H9 (cell line): ENCODE results near the gene PLXNB2. TPM values are rescaled to one million over a fixed set of nuclear protein-coding genes. Genes with fewer than 3 reads are reported as not detected.

ENCODE experiments used
- DNase-seq: peaks from one replicate; pipeline ENCODE4 v3.0.0-alpha.2; 2017
- H2AFZ ChIP-seq: one replicate; pipeline ENCODE4 v1.6.1; 2013; ENCODE audit warnings: mild to moderate bottlenecking, low read length, control low read depth, moderate library complexity
- H2AK5ac ChIP-seq: 2 replicates; pipeline ENCODE4 v1.6.1; 2013; ENCODE audit warnings: low read length, control low read depth, mixed read lengths; ENCODE audit not compliant: insufficient read length
- H2BK120ac ChIP-seq: one replicate; pipeline ENCODE4 v1.6.1; 2013; ENCODE audit warnings: low read depth, mild to moderate bottlenecking, low read length, control low read depth, inconsistent platforms; ENCODE audit not compliant: poor library complexity, severe bottlenecking
- H2BK12ac ChIP-seq: 2 replicates; pipeline ENCODE4 v1.6.1; 2013; ENCODE audit warnings: low read length, control low read depth, mixed read lengths, low read depth; ENCODE audit not compliant: insufficient read length
- H2BK15ac ChIP-seq: 2 replicates; pipeline ENCODE4 v1.6.1; 2013; ENCODE audit warnings: low read depth, low read length, control low read depth
- H2BK20ac ChIP-seq: one replicate; pipeline ENCODE4 v1.6.1; 2013; ENCODE audit warnings: low read depth, mild to moderate bottlenecking, low read length, control low read depth, inconsistent platforms; ENCODE audit not compliant: poor library complexity, severe bottlenecking
- H2BK5ac ChIP-seq: 2 replicates; pipeline ENCODE4 v1.6.1; 2013; ENCODE audit warnings: low read length, control low read depth, mixed read lengths; ENCODE audit not compliant: insufficient read length
- H3K14ac ChIP-seq: 2 replicates; pipeline ENCODE4 v1.6.1; 2013; ENCODE audit warnings: low read length, control low read depth; ENCODE audit not compliant: insufficient read depth
- H3K18ac ChIP-seq: 2 replicates; pipeline ENCODE4 v1.6.1; 2013; ENCODE audit warnings: low read depth, mild to moderate bottlenecking, mixed read lengths, low read length, control low read depth; ENCODE audit not compliant: insufficient read length
- H3K23ac ChIP-seq: 2 replicates; pipeline ENCODE4 v1.6.1; 2013; ENCODE audit warnings: low read length, control low read depth, mixed read lengths, low read depth; ENCODE audit not compliant: insufficient read length
- H3K23me2 ChIP-seq: 2 replicates; pipeline ENCODE4 v1.6.1; 2013; ENCODE audit warnings: low read depth, mild to moderate bottlenecking, mixed read lengths, low read length, control low read depth; ENCODE audit not compliant: insufficient read length, poor library complexity, severe bottlenecking
- H3K27ac ChIP-seq: 2 replicates; pipeline ENCODE4 v1.5.1; 2013; ENCODE audit warnings: low read length, control low read depth, mixed read lengths, low read depth; ENCODE audit not compliant: insufficient read length
- H3K27me3 ChIP-seq: 2 replicates; pipeline ENCODE4 v1.6.1; 2013; ENCODE audit warnings: low read length, control low read depth, inconsistent platforms; ENCODE audit not compliant: insufficient read depth
- H3K4ac ChIP-seq: 2 replicates; pipeline ENCODE4 v1.6.1; 2013; ENCODE audit warnings: low read depth, mild to moderate bottlenecking, control low read depth, inconsistent platforms, low read length, moderate library complexity
- H3K4me1 ChIP-seq: 2 replicates; pipeline ENCODE4 v1.6.1; 2013; ENCODE audit warnings: low read length, control low read depth, inconsistent platforms; ENCODE audit not compliant: insufficient read depth
- H3K4me2 ChIP-seq: 2 replicates; pipeline ENCODE4 v1.6.1; 2013; ENCODE audit warnings: low read length, control low read depth, mixed read lengths; ENCODE audit not compliant: insufficient read length, insufficient read depth
- H3K56ac ChIP-seq: 2 replicates; pipeline ENCODE4 v1.6.1; 2013; ENCODE audit warnings: low read depth, mild to moderate bottlenecking, mixed read lengths, low read length, control low read depth; ENCODE audit not compliant: insufficient read length
- H3K79me1 ChIP-seq: 2 replicates; pipeline ENCODE4 v1.6.1; 2013; ENCODE audit warnings: low read depth, mild to moderate bottlenecking, moderate library complexity, low read length, control low read depth, inconsistent platforms; ENCODE audit not compliant: insufficient read depth, poor library complexity, severe bottlenecking
- H3K79me2 ChIP-seq: 2 replicates; pipeline ENCODE4 v1.6.1; 2013; ENCODE audit warnings: low read length, control low read depth, inconsistent platforms; ENCODE audit not compliant: insufficient read depth
- H3K9ac ChIP-seq: 2 replicates; pipeline ENCODE4 v1.6.1; 2013; ENCODE audit warnings: low read length, control low read depth, mixed read lengths; ENCODE audit not compliant: insufficient read length; ENCODE audit errors: extremely low read depth
- H3K9me3 ChIP-seq: one replicate; pipeline ENCODE4 v1.6.1; 2013; ENCODE audit warnings: low read depth, low read length, inconsistent platforms; ENCODE audit not compliant: control insufficient read depth
- H3T11ph ChIP-seq: one replicate; pipeline ENCODE4 v1.6.1; 2013; ENCODE audit warnings: mild to moderate bottlenecking, low read length, control low read depth, inconsistent platforms
- H4K20me1 ChIP-seq: one replicate; pipeline ENCODE4 v1.6.1; 2013; ENCODE audit not compliant: control insufficient read depth, insufficient read length, insufficient read depth
- H4K5ac ChIP-seq: 2 replicates; pipeline ENCODE4 v1.6.1; 2013; ENCODE audit warnings: low read depth, mild to moderate bottlenecking, mixed read lengths, low read length, control low read depth; ENCODE audit not compliant: insufficient read length
- H4K8ac ChIP-seq: replicated peaks from 2 replicates; pipeline ENCODE4 v1.6.1; 2013; ENCODE audit warnings: low read length, control low read depth, mixed read lengths, low read depth; ENCODE audit not compliant: insufficient read length
- H4K91ac ChIP-seq: 2 replicates; pipeline ENCODE4 v1.6.1; 2013; ENCODE audit warnings: low read depth, mild to moderate bottlenecking, moderate library complexity, mixed read lengths, low read length, control low read depth; ENCODE audit not compliant: insufficient read length
- H3K27ac Mint-ChIP-seq, 3 experiments: 2 replicates in 2 of 3; 3 replicates in 1 of 3; pipeline ENCODE4 v1.8.0; 2020 to 2021; ENCODE audit warnings: mixed read lengths in 3 of 3, mild to moderate bottlenecking in 1 of 3, moderate library complexity in 1 of 3
- H3K27me3 Mint-ChIP-seq: 2 replicates; pipeline ENCODE4 v1.8.0; 2021; ENCODE audit warnings: low read depth, mild to moderate bottlenecking, moderate library complexity, mixed read lengths
- H3K36me3 Mint-ChIP-seq, 3 experiments: 2 replicates in 2 of 3; 3 replicates in 1 of 3; pipeline ENCODE4 v1.8.0; 2020 to 2021; ENCODE audit warnings: low read depth in 3 of 3, mixed read lengths in 3 of 3; ENCODE audit not compliant: insufficient read depth in 1 of 3
- H3K4me1 Mint-ChIP-seq, 2 experiments: 2 replicates each; pipeline ENCODE4 v1.8.0; 2020; ENCODE audit warnings: mixed read lengths in 2 of 2
- H3K4me3 Mint-ChIP-seq, 2 experiments: 2 replicates in 1 of 2; 3 replicates in 1 of 2; pipeline ENCODE4 v1.8.0; 2020 to 2021; ENCODE audit warnings: mild to moderate bottlenecking in 2 of 2, mixed read lengths in 2 of 2, moderate library complexity in 1 of 2
- H3K9me3 Mint-ChIP-seq, 2 experiments: 2 replicates in 1 of 2; 3 replicates in 1 of 2; pipeline ENCODE4 v1.8.0; 2020; ENCODE audit warnings: mild to moderate bottlenecking in 2 of 2, mixed read lengths in 2 of 2, moderate library complexity in 1 of 2
- CTCF ChIP-seq: fragments of 200-600 bp; sonication (generic); conservative IDR thresholded peaks from 3 replicates; pipeline ENCODE4 v1.8.0; 2021; ENCODE audit warnings: antibody characterized with exemption, mild to moderate bottlenecking
- WGBS: extraction: QIAGEN DNeasy Blood & Tissue Kit; methylation state at CpG from one replicate; pipeline ENCODE4 v1.1.7; 2013; ENCODE audit warnings: missing lambda C conversion rate, low lambda C conversion rate, mixed read lengths; ENCODE audit not compliant: insufficient read length; ENCODE audit errors: extremely low coverage; 5-methylcytosine and 5-hydroxymethylcytosine counted together
- total RNA-seq: library from RNA; stranded (reverse); gene quantifications from 2 replicates; pipeline ENCODE4 v1.2.1, GENCODE V29; 2021

The PLXNB2 gene
- total RNA-seq, 1 experiment from 2014 or later, result 87.6 TPM

- Histone ChIP-seq H3K56ac (no peak overlapping the region), H3T11ph (no peak overlapping the region), H3K27ac (no peak overlapping the region), H2BK15ac (no peak overlapping the region), H3K79me1 (no peaks in the 10 kb centered on the region), H2BK20ac (no peak overlapping the region), H4K91ac (no peak overlapping the region), H2BK12ac (no peak overlapping the region), H4K5ac (no peak overlapping the region), H4K20me1 (no peaks in the 10 kb centered on the region), H3K18ac (no peak overlapping the region), H2AK5ac (no peak overlapping the region), H3K27me3 (no peaks in the 10 kb centered on the region), H2BK5ac (no peak overlapping the region), H3K4ac (no peak overlapping the region), H3K9ac (no peak overlapping the region), H3K14ac (no peak overlapping the region), H3K9me3 (no peaks in the 10 kb centered on the region), H3K23me2 (peaks cover 13% of the 10 kb centered on the region), H2AFZ (no peak overlapping the region), H3K23ac (no peak overlapping the region), H4K8ac (no peak overlapping the region), H3K79me2 (no peaks in the 10 kb centered on the region), H3K4me2 (no peak overlapping the region), H2BK120ac (no peak overlapping the region), H3K4me1 (no peaks in the 10 kb centered on the region)
- Mint-ChIP-seq H3K36me3 (peaks cover 0 to 3% (median 0%) of the 10 kb centered on the region in 3 experiments; a peak in 2 of 7 replicates), H3K4me1 (peaks cover 0 to 5% of the 10 kb centered on the region in 2 experiments; a peak in 1 of 4 replicates), H3K9me3 (no peaks in the 10 kb centered on the region; a peak in 1 of 5 replicates), H3K27ac (no peak overlapping the region), H3K4me3 (no peak overlapping the region), H3K27me3 (peaks cover 14% of the 10 kb centered on the region)
- DNase-seq, result no peak
- TF ChIP-seq CTCF, result no peak
- no CpG with 5 or more reads among the region's 12 CpGs for WGBS
Measured at GRCh38 chr22:50256258-50256862, 51.1 kb downstream of the PLXNB2 start.
